Uterus (tissue), 2 donors: ENCODE measurements around the gene ANKRD36C.
"Not testable (repeated sequence)": the region's sequence is repeated elsewhere in the genome, so short reads cannot be mapped to it uniquely, and the experiment has no call there.

Experiments used
- POLR2A ChIP-seq, 2 donors: fragments of 450-650 bp; IDR thresholded peaks; one replicate each; pipeline ENCODE4 v1.6.1; 2016; ENCODE audit warnings: antibody characterized with exemption in 2 of 2, mild to moderate bottlenecking in 1 of 2, moderate library complexity in 1 of 2
- TF ChIP-seq, protein P1 (sequence below), 4 experiments: fragments of 200-600 bp in 2 of 4; fragments of 450-650 bp in 2 of 4; sonication (generic) in 2 of 4; IDR thresholded peaks; one replicate each; pipeline ENCODE4 v1.5.1; 2016 to 2019; ENCODE audit warnings: antibody characterized with exemption in 4 of 4, mild to moderate bottlenecking in 2 of 4, moderate library complexity in 1 of 4

DNA sequence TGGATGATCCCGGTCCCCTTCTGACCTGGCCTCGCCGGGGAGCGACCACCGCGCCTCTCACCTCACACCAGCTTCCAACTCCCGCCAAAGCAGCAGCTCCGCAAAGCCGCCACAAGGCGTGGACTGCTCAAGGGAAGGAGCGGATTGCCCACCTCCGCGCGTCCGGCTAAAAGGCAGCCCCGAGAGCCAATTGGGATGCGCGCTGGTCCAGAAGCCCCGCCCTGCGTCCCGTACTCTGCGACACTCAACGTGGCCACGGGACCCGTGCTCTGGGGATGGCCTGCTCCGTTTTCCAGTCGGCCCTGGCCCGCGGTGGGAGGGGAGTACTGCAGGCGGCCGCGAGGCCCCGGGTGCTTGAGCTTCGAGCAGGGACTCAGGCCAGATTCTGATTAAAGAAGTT, 43.2 kb upstream of the ANKRD36C start, which contains the start of gene GPAT2:
- TF ChIP-seq, protein P1, sequence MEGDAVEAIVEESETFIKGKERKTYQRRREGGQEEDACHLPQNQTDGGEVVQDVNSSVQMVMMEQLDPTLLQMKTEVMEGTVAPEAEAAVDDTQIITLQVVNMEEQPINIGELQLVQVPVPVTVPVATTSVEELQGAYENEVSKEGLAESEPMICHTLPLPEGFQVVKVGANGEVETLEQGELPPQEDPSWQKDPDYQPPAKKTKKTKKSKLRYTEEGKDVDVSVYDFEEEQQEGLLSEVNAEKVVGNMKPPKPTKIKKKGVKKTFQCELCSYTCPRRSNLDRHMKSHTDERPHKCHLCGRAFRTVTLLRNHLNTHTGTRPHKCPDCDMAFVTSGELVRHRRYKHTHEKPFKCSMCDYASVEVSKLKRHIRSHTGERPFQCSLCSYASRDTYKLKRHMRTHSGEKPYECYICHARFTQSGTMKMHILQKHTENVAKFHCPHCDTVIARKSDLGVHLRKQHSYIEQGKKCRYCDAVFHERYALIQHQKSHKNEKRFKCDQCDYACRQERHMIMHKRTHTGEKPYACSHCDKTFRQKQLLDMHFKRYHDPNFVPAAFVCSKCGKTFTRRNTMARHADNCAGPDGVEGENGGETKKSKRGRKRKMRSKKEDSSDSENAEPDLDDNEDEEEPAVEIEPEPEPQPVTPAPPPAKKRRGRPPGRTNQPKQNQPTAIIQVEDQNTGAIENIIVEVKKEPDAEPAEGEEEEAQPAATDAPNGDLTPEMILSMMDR (IDR thresholded peaks at IDR 0.05): not testable (repeated sequence)
- TF ChIP-seq POLR2A (IDR thresholded peaks at IDR 0.05): not testable (repeated sequence)
